HFFc6 (cell line): ENCODE results near the gene HSFX4. TPM values are rescaled to one million over a fixed set of nuclear protein-coding genes. Genes with fewer than 3 reads are reported as not detected.
"Not testable (repeated sequence)": the region's sequence is repeated elsewhere in the genome, so short reads cannot be mapped to it uniquely, and the experiment has no call there.

Experiments used
- DNase-seq: peaks from one replicate; pipeline ENCODE4 v3.0.0-alpha.2; 2018
- H3K27ac Mint-ChIP-seq: 2 replicates; pipeline ENCODE4 v1.8.0; 2020; ENCODE audit warnings: mild to moderate bottlenecking, mixed read lengths
- H3K27me3 Mint-ChIP-seq: 2 replicates; pipeline ENCODE4 v1.8.0; 2021; ENCODE audit warnings: mild to moderate bottlenecking, moderate library complexity, mixed read lengths; ENCODE audit not compliant: insufficient read depth
- H3K36me3 Mint-ChIP-seq: 2 replicates; pipeline ENCODE4 v1.8.0; 2021; ENCODE audit warnings: low read depth, mixed read lengths
- H3K4me1 Mint-ChIP-seq: 2 replicates; pipeline ENCODE4 v1.8.0; 2020; ENCODE audit warnings: low read depth, mixed read lengths
- H3K4me3 Mint-ChIP-seq: 2 replicates; pipeline ENCODE4 v1.8.0; 2020; ENCODE audit warnings: mild to moderate bottlenecking, moderate library complexity, mixed read lengths
- H3K9me3 Mint-ChIP-seq: 2 replicates; pipeline ENCODE4 v1.8.0; 2020; ENCODE audit warnings: mild to moderate bottlenecking, mixed read lengths
- CTCF ChIP-seq: fragments of 200-600 bp; sonication (generic); IDR thresholded peaks from 2 replicates; pipeline ENCODE4 v1.5.0; 2021; ENCODE audit warnings: antibody characterized with exemption, mild to moderate bottlenecking
- total RNA-seq, 6 experiments: library from RNA; stranded (reverse); fragmentation: NEBNext Ultra II Directional; extraction: Animal tissue kit (Norgen Biotek cat#: 25700); gene quantifications; 2 replicates in 1 of 6; 3 replicates in 5 of 6; pipeline ENCODE4 v1.2.3, GENCODE V29; 2021

Gene HSFX4
- total RNA-seq, 6 experiments from 2014 or later = not detected

DNA sequence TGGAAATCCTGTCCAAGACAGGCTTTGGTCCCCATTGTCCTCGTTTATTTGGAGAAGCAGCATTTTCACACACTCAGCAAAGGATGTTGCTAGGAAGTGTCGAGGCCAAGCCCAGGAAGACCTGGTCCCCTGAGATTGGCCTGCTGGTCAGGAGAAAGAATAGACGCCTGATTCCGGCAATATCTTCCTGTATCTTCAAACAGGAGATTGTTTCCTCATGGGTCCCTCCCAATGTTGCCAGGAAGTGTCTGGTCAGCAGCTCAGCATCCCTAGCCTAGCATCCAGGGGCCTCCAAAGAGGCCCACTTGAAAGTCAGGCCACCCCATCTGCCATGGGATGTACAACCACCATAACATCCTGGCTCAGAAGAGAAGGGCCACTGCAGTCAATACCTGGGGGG, 2.0 kb downstream of the HSFX4 start:
- H3K36me3 Mint-ChIP-seq, H3K9me3 Mint-ChIP-seq, H3K27ac Mint-ChIP-seq, H3K27me3 Mint-ChIP-seq, H3K4me1 Mint-ChIP-seq, DNase-seq, H3K4me3 Mint-ChIP-seq: not testable (repeated sequence)

GRCh38 chrX:149932150-149932549, 2.8 kb downstream of the HSFX4 start:
- H3K4me3 Mint-ChIP-seq, H3K36me3 Mint-ChIP-seq, H3K9me3 Mint-ChIP-seq, H3K27me3 Mint-ChIP-seq, H3K27ac Mint-ChIP-seq, H3K4me1 Mint-ChIP-seq, DNase-seq: not testable (repeated sequence)

DNA sequence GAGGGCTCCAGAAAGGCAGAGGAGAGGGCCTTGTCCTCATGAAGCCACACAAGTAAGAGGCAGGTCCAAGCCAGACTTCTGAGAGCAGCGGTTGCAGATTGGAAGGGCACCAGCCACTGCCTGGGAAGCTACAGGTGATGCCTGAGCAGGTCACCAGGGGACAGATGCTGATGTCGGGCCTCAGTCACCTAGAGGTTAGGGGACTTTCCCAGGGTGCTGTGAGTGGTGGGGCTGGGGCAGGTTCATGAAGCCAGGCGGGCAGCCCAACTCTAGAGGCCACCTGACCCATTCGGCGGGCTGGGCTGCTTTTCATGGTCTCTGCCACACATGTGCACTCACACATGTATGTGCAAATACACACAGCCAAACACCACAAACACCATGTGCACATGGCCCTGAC, 3.6 kb downstream of the HSFX4 start:
- H3K27me3 Mint-ChIP-seq, H3K4me1 Mint-ChIP-seq, H3K4me3 Mint-ChIP-seq, DNase-seq, H3K36me3 Mint-ChIP-seq, H3K9me3 Mint-ChIP-seq, H3K27ac Mint-ChIP-seq: not testable (repeated sequence)

GRCh38 chrX:149933547-149933946, 4.2 kb downstream of the HSFX4 start:
- not testable (repeated sequence) for H3K27ac Mint-ChIP-seq, H3K27me3 Mint-ChIP-seq, H3K36me3 Mint-ChIP-seq, DNase-seq, H3K4me3 Mint-ChIP-seq, H3K4me1 Mint-ChIP-seq, H3K9me3 Mint-ChIP-seq

DNA sequence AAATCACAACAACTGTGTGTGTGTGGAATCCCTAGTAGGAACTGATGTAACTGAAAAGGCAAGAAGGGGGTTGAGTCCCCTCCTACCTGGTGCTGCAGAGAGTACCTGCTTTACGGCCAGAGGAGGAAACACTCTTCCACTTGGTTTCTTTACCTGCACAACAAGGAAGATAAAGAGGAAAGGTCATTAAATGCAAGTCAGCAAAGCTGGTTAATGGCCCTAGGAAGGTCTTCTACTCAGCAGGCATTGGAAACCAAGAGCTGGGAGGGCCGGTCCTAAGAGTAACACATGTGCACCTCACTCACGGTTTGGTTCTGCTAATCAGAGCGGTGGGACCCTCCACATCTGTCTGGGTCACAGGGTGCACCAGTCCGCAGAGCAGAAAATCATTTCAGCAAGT, 8.0 kb downstream of the HSFX4 start:
- peak overlapping the region; percentile 99 for H3K27ac Mint-ChIP-seq
- not testable (repeated sequence) for H3K36me3 Mint-ChIP-seq, H3K27me3 Mint-ChIP-seq, H3K4me1 Mint-ChIP-seq, H3K9me3 Mint-ChIP-seq, DNase-seq
- H3K4me3 Mint-ChIP-seq = peak overlapping the region; percentile 94

DNA sequence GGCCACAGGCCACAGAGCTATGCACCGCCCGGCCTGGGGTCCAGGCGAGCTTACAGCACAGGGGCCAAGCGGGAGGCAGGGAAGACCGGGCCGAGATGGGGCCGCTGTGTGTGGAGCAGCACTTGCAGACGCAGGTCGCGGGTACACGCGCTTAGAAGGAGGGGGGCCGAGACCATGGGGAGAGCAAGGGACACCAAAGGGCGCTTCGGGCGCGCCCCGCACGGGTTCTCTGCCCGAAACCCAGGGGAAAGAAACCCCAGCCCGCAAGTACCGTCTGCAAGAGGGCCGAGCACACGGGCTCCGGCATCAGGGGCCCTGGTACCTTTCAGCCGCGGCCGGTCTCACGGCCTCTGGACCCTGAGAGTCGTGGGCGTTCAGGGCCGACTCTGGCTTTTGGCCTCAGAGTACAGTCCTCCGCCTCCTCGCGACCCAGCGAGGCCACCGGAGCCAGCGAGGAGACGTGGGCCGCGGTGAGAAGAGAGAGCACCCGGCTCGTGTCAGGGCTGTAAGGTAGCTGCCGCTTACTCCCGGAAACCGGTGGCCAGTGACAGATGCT, 8.6 kb downstream of the HSFX4 start:
- no peaks in the 10 kb centered on the region for H3K27me3 Mint-ChIP-seq
- H3K9me3 Mint-ChIP-seq = no peaks in the 10 kb centered on the region
- H3K4me3 Mint-ChIP-seq = peak overlapping the region; percentile 94
- H3K27ac Mint-ChIP-seq = peak overlapping the region; percentile 99
- no peaks in the 10 kb centered on the region for H3K36me3 Mint-ChIP-seq
- DNase-seq = no peak
- no peaks in the 10 kb centered on the region for H3K4me1 Mint-ChIP-seq
- TF ChIP-seq CTCF = no peak

DNA sequence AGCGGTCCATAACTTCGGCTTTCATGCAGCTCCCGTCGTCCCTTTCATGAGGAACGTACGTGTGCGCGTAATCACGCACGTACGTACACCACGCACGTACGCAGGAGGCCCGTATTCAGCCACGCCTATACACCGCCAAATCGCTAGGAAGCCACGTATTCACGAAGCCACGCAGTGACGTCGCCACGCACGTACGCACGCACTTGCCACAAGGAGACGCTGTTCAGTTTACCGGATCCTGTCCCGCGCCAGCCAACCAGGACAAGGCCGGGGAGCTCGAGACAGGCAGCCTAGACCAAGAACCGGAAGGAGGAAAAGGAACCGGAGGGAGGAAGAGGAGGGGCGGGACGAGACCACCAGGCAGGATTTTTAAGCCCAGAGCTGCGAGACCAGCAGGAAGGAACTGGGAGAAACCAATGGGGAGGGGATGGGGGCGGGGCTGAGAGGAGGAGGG, 9.1 kb downstream of the HSFX4 start, which contains the start of gene EOLA2:
Gene EOLA2 (minus strand): TSS at position 65 of the 454 bp plus-strand sequence. CDS start 4,617 bp downstream, outside the sequence.
- H3K4me3 Mint-ChIP-seq = peak within 1 kb of the TSS; percentile 94
- no peaks in the 10 kb centered on the region for H3K4me1 Mint-ChIP-seq
- H3K27me3 Mint-ChIP-seq = no peaks in the 10 kb centered on the region
- H3K27ac Mint-ChIP-seq = peak within 1 kb of the TSS; percentile 99
- no peaks in the 10 kb centered on the region for H3K9me3 Mint-ChIP-seq
- peak; percentile 79 for TF ChIP-seq CTCF
- DNase-seq = peak; percentile 97
- H3K36me3 Mint-ChIP-seq = no peaks in the 10 kb centered on the region

- peak; percentile 82 for DNase-seq
- Mint-ChIP-seq H3K36me3 (no peaks in the 10 kb centered on the region), H3K4me1 (no peaks in the 10 kb centered on the region), H3K27me3 (no peaks in the 10 kb centered on the region), H3K4me3 (peak overlapping the region; percentile 94; the same call in 1 of the 2 replicates), H3K27ac (peak overlapping the region; percentile 99), H3K9me3 (no peaks in the 10 kb centered on the region)
- no peak for TF ChIP-seq CTCF
Measured at GRCh38 chrX:149938881-149939654, 9.7 kb downstream of the HSFX4 start.
